ENCODE measurements around the gene OR8J1.
"Not testable (repeated sequence)": the region's sequence is repeated elsewhere in the genome, so short reads cannot be mapped to it uniquely, and the experiment has no call there.

Gene OR8J1

GRCh38 chr11:56353991-56354390, at the start of gene OR8J1:
Gene OR8J1 (plus strand): TSS chr11:56354291. CDS start chr11:56360247, 5,956 bp downstream.
- no peak for DNase-seq

GRCh38 chr11:56307836-56308235, 46.3 kb upstream of the OR8J1 start:
- DNase-seq, result no peak

GRCh38 chr11:56314844-56315243, 39.2 kb upstream of the OR8J1 start, which contains the start of gene OR8K3:
Gene OR8K3 (plus strand): TSS chr11:56315144. CDS start chr11:56318307, 3,163 bp downstream.
- DNase-seq, result no peak

- no peak for DNase-seq
Measured at GRCh38 chr11:56331861-56332491, 22.1 kb upstream of the OR8J1 start.

- DNase-seq, result no peak
Measured at GRCh38 chr11:56333156-56333555, 20.9 kb upstream of the OR8J1 start.

GRCh38 chr11:56340289-56340688, 13.8 kb upstream of the OR8J1 start:
- no peak for DNase-seq

- no peak for DNase-seq
Measured at GRCh38 chr11:56345739-56346138, 8.4 kb upstream of the OR8J1 start, which contains the start of gene OR8K1. Gene OR8K1 (plus strand): TSS chr11:56346039. CDS start chr11:56346039, 0 bp downstream.

- DNase-seq, result no peak
Measured at GRCh38 chr11:56375324-56375723, 21.2 kb downstream of the OR8J1 start, which contains the start of gene OR8U1. Gene OR8U1 (plus strand): TSS chr11:56375624. CDS start chr11:56375624, 0 bp downstream.

- no peak for DNase-seq
Measured at GRCh38 chr11:56380120-56380519, 26.0 kb downstream of the OR8J1 start.

- no peak for DNase-seq
Measured at GRCh38 chr11:56394381-56394780, 40.3 kb downstream of the OR8J1 start.

- DNase-seq, result no peak
Measured at GRCh38 chr11:56396047-56396446, 42.0 kb downstream of the OR8J1 start.

- not testable (repeated sequence) for DNase-seq
Measured at GRCh38 chr11:56401858-56402461, 47.9 kb downstream of the OR8J1 start.

GRCh38 chr11:56404393-56404792, 50.3 kb downstream of the OR8J1 start:
- no peak for DNase-seq

GRCh38 chr11:56410801-56411200, 56.7 kb downstream of the OR8J1 start:
- DNase-seq, result no peak

Measured in NCI-H2171 (cell line).